NOMO-1 treated with dmso at 0.1 percent for 144 hours (cell line): Measurements from ENCODE around the gene IPCEF1.
A peak's percentile ranks its signal among the peaks of the same experiment; 100 is the strongest.

Experiments
- DNase-seq: peaks from one replicate; lab custom pipeline; 2025; ENCODE audit not compliant: unreplicated experiment; lab: John Stamatoyannopoulos, UW

Gene IPCEF1

GRCh38 chr6:154249499-154250298 lies 106.9 kb downstream of the IPCEF1 start:
- no peak for DNase-seq

GRCh38 chr6:154247119-154247861 lies 109.3 kb downstream of the IPCEF1 start:
- peak; percentile 30 for DNase-seq

GRCh38 chr6:154246723-154247118 lies 109.9 kb downstream of the IPCEF1 start:
- no peak for DNase-seq

GRCh38 chr6:154245506-154245905 lies 111.1 kb downstream of the IPCEF1 start:
- DNase-seq, result no peak

- DNase-seq, result no peak
Observed at GRCh38 chr6:154243793-154244750, 112.5 kb downstream of the IPCEF1 start.

GRCh38 chr6:154242617-154243357 lies 113.8 kb downstream of the IPCEF1 start:
- DNase-seq, result no peak

- DNase-seq, result no peak
Observed at GRCh38 chr6:154241581-154241980, 115.0 kb downstream of the IPCEF1 start.

GRCh38 chr6:154241061-154241460 lies 115.5 kb downstream of the IPCEF1 start:
- DNase-seq, result peak; percentile 23

- no peak for DNase-seq
Observed at GRCh38 chr6:154239392-154239791, 117.2 kb downstream of the IPCEF1 start.

- no peak for DNase-seq
Observed at GRCh38 chr6:154238831-154239230, 117.8 kb downstream of the IPCEF1 start.

GRCh38 chr6:154236646-154237301 lies 119.8 kb downstream of the IPCEF1 start:
- no peak for DNase-seq

GRCh38 chr6:154234019-154234772 lies 122.4 kb downstream of the IPCEF1 start:
- DNase-seq, result peak; percentile 56

GRCh38 chr6:154233383-154233782 lies 123.2 kb downstream of the IPCEF1 start:
- DNase-seq, result no peak

- DNase-seq, result no peak
Observed at GRCh38 chr6:154232013-154232910, 124.3 kb downstream of the IPCEF1 start.

- no peak for DNase-seq
Observed at GRCh38 chr6:154230910-154231595, 125.5 kb downstream of the IPCEF1 start.

GRCh38 chr6:154230393-154230792 lies 126.2 kb downstream of the IPCEF1 start:
- no peak for DNase-seq

- DNase-seq, result no peak
Observed at GRCh38 chr6:154229786-154230185, 126.8 kb downstream of the IPCEF1 start.

- DNase-seq, result no peak
Observed at GRCh38 chr6:154228521-154228905, 128.1 kb downstream of the IPCEF1 start.
